GM18505 (cell line): ENCODE measurements around the gene PSMG4.

ENCODE experiments used
- ATAC-seq: cut with Tn5 transposase; IDR thresholded peaks from one replicate; pipeline ENCODE4 v1.9.1; 2021; ENCODE audit not compliant: unreplicated experiment
- POLR2A ChIP-seq: IDR thresholded peaks from 4 replicates; pipeline ENCODE4 v1.6.1; 2011; ENCODE audit warnings: borderline replicate concordance; ENCODE audit not compliant: insufficient read depth, insufficient read length; ENCODE audit errors: extremely low read depth

Gene PSMG4

GRCh38 chr6:3226481-3227362 is 32.0 kb upstream of the PSMG4 start:
- no peak for TF ChIP-seq POLR2A
- ATAC-seq: no peak

DNA sequence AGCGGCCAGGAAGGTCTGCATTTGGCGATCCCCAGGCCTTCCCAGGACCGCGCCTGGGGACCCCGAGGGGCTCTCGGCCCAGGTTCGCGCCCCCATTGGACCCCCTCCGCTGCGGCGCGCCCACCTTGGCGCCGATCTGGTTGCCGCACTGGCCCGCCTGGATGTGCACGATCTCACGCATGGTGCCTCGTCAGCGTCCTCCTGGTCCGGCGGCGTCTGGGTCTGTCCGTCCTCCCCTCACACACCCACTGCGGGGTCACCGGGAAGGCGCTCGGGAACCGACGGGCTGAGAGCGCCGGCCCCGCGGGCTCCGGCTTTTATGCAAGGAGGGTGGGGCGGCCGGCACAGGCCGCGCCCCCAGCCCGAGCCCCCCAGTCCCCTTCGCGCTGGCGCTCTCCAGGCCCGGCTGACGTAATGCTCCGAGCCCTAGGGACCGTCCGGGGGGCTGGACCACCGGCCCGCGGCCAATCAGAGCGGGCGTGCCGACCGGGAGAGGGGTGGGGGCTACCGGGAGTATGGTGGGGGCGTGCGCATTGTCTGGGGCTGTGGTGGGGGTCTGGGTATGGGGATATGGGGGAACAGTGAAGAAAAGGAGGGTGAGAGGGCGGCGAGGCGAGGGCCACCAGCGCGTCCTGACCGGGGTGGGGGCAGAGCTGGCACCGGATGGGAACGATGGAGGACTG is 31.2 kb upstream of the PSMG4 start, which contains the start of gene TUBB2B:
TUBB2B (minus strand) TSS at position 291 of the 683 bp plus-strand sequence; CDS start at position 181, 110 bp downstream.
- no peak for ATAC-seq
- TF ChIP-seq POLR2A: peak; percentile 18

DNA sequence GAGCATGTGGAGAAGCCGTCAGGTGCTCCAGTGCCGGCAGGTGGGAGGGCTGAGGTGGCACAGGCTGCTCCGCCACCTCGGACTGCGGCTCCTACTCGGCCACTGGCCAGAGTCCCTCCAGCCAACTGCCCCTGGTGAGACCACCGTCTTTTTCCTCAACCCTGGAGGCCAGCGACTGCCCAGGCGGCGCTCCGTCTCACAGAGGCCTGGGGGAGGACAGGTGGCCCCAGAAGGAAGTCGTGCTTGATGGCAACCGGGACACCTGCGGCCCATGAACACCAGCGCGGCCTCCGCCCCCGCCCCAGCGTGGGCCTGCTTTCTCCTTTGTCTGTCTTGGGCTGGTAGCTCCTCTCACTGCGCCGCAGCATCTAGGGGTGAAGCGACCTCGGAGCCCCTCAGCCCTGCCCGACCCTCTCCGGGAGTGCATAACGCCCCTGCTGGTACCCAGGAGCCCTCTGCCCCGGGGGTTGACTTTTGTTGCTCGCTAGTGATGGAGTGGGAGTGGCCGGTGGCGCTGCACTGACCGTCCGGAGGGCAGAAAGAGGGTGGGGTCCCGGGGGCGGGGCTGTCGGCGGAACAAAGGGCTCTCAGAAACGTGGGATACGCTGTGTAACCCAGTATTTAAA is 30.6 kb upstream of the PSMG4 start:
- ATAC-seq: no peak
- no peak for TF ChIP-seq POLR2A

DNA sequence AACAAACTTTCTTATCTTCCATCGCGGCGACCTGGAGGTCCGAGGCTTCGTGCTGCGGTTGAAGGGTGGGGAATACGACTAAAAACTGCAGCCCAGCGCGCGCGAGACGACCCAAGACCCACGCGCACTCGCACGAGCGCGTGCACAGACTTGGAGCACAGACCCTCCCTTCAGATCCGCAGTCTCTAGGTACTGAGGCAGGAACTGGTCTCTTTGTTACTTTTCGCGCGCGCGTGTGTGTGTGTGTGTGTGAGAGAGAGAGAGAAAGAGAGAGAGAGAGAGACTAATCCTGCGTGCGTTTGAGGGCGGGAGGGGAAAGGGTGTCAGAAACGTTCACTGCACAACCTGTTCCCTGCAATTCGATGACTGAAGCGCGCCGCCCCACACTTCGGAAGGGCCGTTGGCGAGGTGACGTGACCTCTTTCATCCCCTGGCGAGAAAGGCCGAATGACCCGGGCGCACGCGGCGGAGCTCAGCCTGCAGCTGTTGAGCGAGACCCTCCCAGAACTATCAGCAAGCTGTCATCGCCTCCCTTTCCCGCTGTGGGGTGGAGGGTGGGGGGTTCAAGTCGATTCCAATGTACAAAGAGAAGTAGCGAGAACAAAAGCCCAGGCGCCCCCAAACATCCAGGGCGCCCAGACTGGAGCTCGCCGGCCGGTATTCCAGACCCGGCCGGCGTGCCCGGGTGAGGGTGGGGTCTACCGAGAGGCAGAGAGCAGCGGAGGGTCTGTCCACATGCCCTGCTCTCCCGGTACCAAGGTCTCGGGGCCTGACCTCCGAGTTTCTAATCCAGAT is 29.8 kb upstream of the PSMG4 start:
- ATAC-seq: no peak
- TF ChIP-seq POLR2A: no peak

DNA sequence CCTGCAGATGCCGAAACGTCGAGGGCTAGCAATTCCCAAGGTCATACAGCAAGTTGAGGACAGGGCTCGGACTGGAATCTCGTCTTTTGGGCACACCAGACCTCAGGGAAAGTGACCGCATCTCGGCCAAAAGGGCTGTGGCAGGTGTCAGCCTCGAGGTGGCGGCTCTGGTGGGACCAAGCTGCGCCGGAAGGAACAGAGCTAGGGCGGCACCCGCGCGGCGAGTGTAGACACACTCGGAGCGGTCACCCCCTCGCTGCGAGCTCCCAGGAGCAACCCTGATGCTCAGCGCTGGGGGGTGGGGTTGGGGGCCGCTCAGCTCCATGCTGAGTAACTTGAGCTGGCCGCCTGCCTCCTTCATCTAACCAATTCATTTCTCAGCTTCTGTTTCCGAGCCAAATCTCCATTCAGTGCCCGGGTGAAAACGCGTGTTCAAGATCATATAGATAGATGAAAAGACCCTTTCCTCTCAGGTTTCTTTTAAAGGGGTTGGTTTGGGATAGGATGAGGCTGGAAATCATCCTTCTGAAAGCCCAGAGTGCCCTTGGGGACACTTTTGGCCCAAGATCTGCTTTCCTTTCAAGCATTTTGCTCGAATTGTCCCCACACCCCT is 29.1 kb upstream of the PSMG4 start:
- TF ChIP-seq POLR2A: no peak
- no peak for ATAC-seq

DNA sequence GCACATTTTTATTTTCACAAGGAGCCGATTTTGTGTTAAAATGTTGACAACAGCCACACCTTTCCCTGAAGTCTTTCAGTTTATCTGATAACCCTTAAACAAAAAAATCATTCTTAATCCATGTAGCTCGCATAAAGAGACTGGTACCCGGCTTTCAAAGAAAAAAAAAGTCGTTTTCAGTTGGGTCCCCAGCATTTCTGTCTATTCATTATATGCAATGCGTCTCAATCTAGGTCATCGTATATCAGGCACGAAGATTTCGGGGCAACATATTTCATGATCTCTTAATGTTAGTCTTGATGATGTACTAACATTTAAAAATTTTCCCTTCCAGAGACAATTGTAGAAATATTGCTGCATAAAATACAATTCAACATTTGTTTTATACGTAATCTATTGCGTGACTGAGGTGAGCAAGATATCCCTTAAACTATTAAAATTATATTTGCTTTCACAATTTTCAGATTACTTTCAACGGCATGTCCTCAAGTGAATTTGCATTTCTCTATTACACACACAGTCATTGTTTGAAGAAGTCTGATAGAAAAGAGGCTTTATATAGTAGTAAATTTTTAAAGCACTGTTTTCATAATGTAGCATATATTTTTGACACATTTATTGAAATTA is 28.4 kb upstream of the PSMG4 start:
- TF ChIP-seq POLR2A: no peak
- ATAC-seq: no peak

- TF ChIP-seq POLR2A: no peak
- ATAC-seq: no peak
These were observed 27.9 kb upstream of the PSMG4 start for GRCh38 chr6:3230900-3231246.

- no peak for TF ChIP-seq POLR2A
- no peak for ATAC-seq
These were observed 27.3 kb upstream of the PSMG4 start for GRCh38 chr6:3231247-3232016.

GRCh38 chr6:3232017-3232945 is 26.5 kb upstream of the PSMG4 start:
- no peak for TF ChIP-seq POLR2A
- ATAC-seq: no peak

DNA sequence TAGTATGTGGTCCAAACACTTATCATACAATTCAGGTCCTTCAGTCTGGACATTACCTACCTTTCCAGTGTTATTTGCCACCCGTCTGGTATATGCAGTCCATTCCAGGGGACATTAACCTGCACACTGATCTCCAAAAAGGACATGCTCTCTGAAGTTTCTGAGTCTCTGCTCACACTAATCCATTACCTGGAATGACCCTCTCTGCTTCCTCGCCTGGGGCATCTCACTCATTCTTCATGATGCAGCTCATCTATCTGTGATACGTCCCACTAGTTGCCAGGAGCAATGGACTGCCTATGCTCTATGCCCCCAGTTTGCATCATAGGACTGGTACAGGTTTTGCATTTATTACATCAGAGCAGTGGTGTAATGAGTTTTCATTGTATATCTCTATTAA is 25.4 kb upstream of the PSMG4 start:
- no peak for ATAC-seq
- TF ChIP-seq POLR2A: no peak

DNA sequence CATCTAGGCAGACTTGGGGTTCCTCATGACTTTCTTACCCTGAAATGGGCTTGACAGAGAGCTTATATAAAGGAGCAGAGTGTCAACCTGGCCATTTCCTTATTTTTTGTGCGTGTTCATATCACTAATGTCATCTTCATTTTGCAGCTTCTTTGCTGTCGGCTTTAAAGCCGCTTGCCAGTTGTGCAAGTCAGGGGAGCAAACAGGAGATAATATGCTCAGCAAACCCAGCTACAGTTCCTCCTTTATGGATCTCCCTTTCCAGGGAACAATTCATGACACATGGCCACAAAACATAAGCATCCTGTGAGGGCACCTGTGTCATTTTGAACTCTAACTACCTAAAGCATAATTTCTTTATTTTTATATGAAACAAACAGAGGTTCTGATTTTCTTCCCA is 24.8 kb upstream of the PSMG4 start:
- TF ChIP-seq POLR2A: no peak
- no peak for ATAC-seq

GRCh38 chr6:3235486-3235885 is 23.3 kb upstream of the PSMG4 start:
- ATAC-seq: no peak

More at GRCh38 chr6:3235486-3235885, 23.3 kb upstream of the PSMG4 start:
- no peak for TF ChIP-seq POLR2A
